Liver (tissue), 9 donors: ENCODE data around the gene KSR1. TPM values are rescaled to one million over a fixed set of nuclear protein-coding genes. Genes with fewer than 3 reads are reported as not detected.

Source experiments
- DNase-seq: peaks from one replicate; pipeline ENCODE4 v3.0.0-alpha.2; 2017; ENCODE audit warnings: low spot score
- H3K27ac ChIP-seq, 2 donors: one replicate each; pipeline ENCODE4 v1.7.0; 2013; ENCODE audit warnings: inconsistent platforms in 2 of 2, low read length in 2 of 2, control low read depth in 1 of 2, low read depth in 1 of 2, mild to moderate bottlenecking in 1 of 2
- H3K27me3 ChIP-seq, 4 donors: one replicate each; pipeline versions ENCODE4 v1.6.1 to v1.7.0; 2013; ENCODE audit warnings: low read length in 3 of 4, inconsistent platforms in 1 of 4, mild to moderate bottlenecking in 1 of 4, moderate library complexity in 1 of 4; ENCODE audit not compliant: control insufficient read depth in 4 of 4, insufficient read depth in 4 of 4
- H3K36me3 ChIP-seq, 4 donors: one replicate each; pipeline versions ENCODE4 v1.6.1 to v1.7.0; 2013; ENCODE audit warnings: low read length in 3 of 4, mild to moderate bottlenecking in 3 of 4, low read depth in 1 of 4, moderate library complexity in 1 of 4; ENCODE audit not compliant: control insufficient read depth in 4 of 4, insufficient read depth in 3 of 4
- H3K4me1 ChIP-seq, 4 donors: one replicate each; pipeline versions ENCODE4 v1.6.1 to v1.7.0; 2013; ENCODE audit warnings: low read length in 3 of 4, mild to moderate bottlenecking in 3 of 4, moderate library complexity in 1 of 4; ENCODE audit not compliant: control insufficient read depth in 4 of 4, insufficient read depth in 4 of 4
- H3K4me3 ChIP-seq, 3 donors: one replicate each; pipeline versions ENCODE4 v1.6.1 to v1.7.0; 2013; ENCODE audit warnings: low read length in 3 of 3, control low read depth in 1 of 3, low read depth in 1 of 3, mild to moderate bottlenecking in 1 of 3
- H3K9ac ChIP-seq, 2 donors: one replicate each; pipeline ENCODE4 v1.7.0; 2013; ENCODE audit warnings: low read length in 2 of 2, mild to moderate bottlenecking in 2 of 2, moderate library complexity in 2 of 2, control low read depth in 1 of 2, low read depth in 1 of 2
- H3K9me3 ChIP-seq, 4 donors: one replicate each; pipeline versions ENCODE4 v1.6.1 to v1.7.0; 2013; ENCODE audit warnings: low read length in 3 of 4; ENCODE audit not compliant: control insufficient read depth in 4 of 4
- EGR1 ChIP-seq, 2 donors: IDR thresholded peaks; 2 replicates each; pipeline ENCODE4 v1.6.1; 2016 to 2018; ENCODE audit warnings: antibody characterized with exemption in 2 of 2, low read depth in 2 of 2
- FOXA1 ChIP-seq: IDR thresholded peaks from 2 replicates; pipeline ENCODE4 v1.6.1; 2016; ENCODE audit warnings: antibody characterized with exemption
- FOXA2 ChIP-seq: IDR thresholded peaks from 2 replicates; pipeline ENCODE4 v1.6.1; 2016; ENCODE audit warnings: antibody characterized with exemption
- GABPA ChIP-seq, 2 donors: IDR thresholded peaks in 1 of 2; conservative IDR thresholded peaks in 1 of 2; 2 replicates each; pipeline ENCODE4 v1.6.1; 2016; ENCODE audit warnings: antibody characterized with exemption in 2 of 2, mild to moderate bottlenecking in 1 of 2, moderate library complexity in 1 of 2
- HNF4A ChIP-seq, 2 donors: conservative IDR thresholded peaks; 2 replicates each; pipeline ENCODE4 v1.6.1; 2016; ENCODE audit warnings: antibody characterized with exemption in 2 of 2, mild to moderate bottlenecking in 2 of 2
- HNF4G ChIP-seq: IDR thresholded peaks from 2 replicates; pipeline ENCODE4 v1.6.1; 2016; ENCODE audit warnings: antibody characterized with exemption
- JUND ChIP-seq, 2 donors: IDR thresholded peaks; 2 replicates each; pipeline ENCODE4 v1.6.1; 2016; ENCODE audit warnings: antibody characterized with exemption in 2 of 2
- NR2F2 ChIP-seq: IDR thresholded peaks from 2 replicates; pipeline ENCODE4 v1.6.1; 2016; ENCODE audit warnings: antibody characterized with exemption
- RAD21 ChIP-seq, 2 donors: IDR thresholded peaks; 2 replicates each; pipeline ENCODE4 v1.6.1; 2016; ENCODE audit warnings: antibody characterized with exemption in 2 of 2, mild to moderate bottlenecking in 2 of 2
- RXRA ChIP-seq, 2 donors: IDR thresholded peaks; 2 replicates each; pipeline ENCODE4 v1.6.1; 2017 to 2018; ENCODE audit warnings: antibody characterized with exemption in 2 of 2, mild to moderate bottlenecking in 1 of 2
- SP1 ChIP-seq: IDR thresholded peaks from 2 replicates; pipeline ENCODE4 v1.6.1; 2018; ENCODE audit warnings: antibody characterized with exemption, mild to moderate bottlenecking
- TAF1 ChIP-seq: conservative IDR thresholded peaks from 2 replicates; pipeline ENCODE4 v1.6.1; 2016; ENCODE audit warnings: antibody characterized with exemption, mild to moderate bottlenecking
- YY1 ChIP-seq: IDR thresholded peaks from 2 replicates; pipeline ENCODE4 v1.6.1; 2016; ENCODE audit warnings: antibody characterized with exemption, mild to moderate bottlenecking
- WGBS: extraction: QIAGEN DNeasy Blood & Tissue Kit; methylation state at CpG from one replicate; pipeline ENCODE4 v1.1.7; 2013; 5-methylcytosine and 5-hydroxymethylcytosine counted together
- polyA plus RNA-seq, 2 donors: library from polyadenylated mRNA; stranded (reverse) in 1 of 2; unstranded in 1 of 2; fragments of 200-250 nt in 1 of 2; fragments of >200 nt in 1 of 2; fragmentation: Nextera tagmentation in 1 of 2; extraction: Ambion mirVana in 1 of 2; gene quantifications; one replicate each; pipeline versions ENCODE4 v1.2.1 to v1.2.3, GENCODE V29; 2013 to 2015
- total RNA-seq, 2 donors: library from RNA; depleted of rRNA; stranded (reverse); fragments of >200 nt; gene quantifications; one replicate each; pipeline ENCODE4 v1.2.3, GENCODE V29; 2014
- TF ChIP-seq, protein P1 (sequence below): IDR thresholded peaks from 2 replicates; pipeline ENCODE4 v1.6.1; 2016; ENCODE audit warnings: antibody characterized with exemption
- TF ChIP-seq, protein P2 (sequence below): IDR thresholded peaks from 2 replicates; pipeline ENCODE4 v1.6.1; 2016; ENCODE audit warnings: antibody characterized with exemption
- TF ChIP-seq, protein P3 (sequence below): IDR thresholded peaks from 2 replicates; pipeline ENCODE4 v1.6.1; 2016; ENCODE audit warnings: antibody characterized with exemption
- TF ChIP-seq, protein P4 (sequence below): fragments of 150-350 bp; IDR thresholded peaks from 2 replicates; pipeline ENCODE4 v1.5.1; 2017; ENCODE audit warnings: improper control_type of control experiment, low read depth, low read length; ENCODE audit not compliant: missing input control
- TF ChIP-seq, protein P5 (sequence below): IDR thresholded peaks from 2 replicates; pipeline ENCODE4 v1.6.1; 2016; ENCODE audit warnings: antibody characterized with exemption, mild to moderate bottlenecking
- donor health status: healthy.
- donor health status: healthy.
- donor health status: healthy.
- donor health status: healthy.
- donor health status: healthy.

KSR1 gene
- total and polyA plus RNA-seq, 4 donors = 1.2 to 9.0 (median 4.1) TPM

DNA sequence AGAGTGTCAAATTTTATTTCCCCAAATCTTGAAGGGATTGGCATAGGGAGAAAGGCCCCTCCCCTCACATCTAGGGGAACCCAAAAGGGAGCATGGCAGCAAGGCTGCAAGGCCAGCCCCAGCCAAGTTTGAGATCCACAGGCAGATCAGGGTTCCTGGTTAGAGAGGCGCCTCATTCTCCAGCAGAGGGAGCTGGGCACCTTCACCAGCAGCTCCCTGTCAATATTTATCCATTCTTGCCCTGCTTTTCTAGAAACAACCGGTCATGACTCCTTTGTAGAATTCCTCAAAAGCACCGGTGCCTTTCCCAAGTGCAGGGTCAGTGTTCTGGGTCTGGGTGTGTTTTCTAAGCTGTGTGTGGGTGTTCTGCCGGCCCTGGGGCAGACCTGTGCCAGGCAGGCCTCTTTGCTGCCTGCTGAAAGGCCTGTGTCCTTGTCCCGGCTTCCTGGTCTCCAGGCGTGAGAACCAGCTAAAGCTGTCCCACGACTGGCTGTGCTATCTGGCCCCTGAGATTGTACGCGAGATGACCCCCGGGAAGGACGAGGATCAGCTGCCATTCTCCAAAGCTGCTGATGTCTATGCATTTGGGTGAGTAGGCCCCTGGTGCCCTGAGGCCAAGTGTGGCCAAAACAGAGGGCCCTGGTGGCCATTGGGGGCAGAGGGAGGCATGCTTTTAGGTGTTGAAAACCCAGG is 153.5 kb downstream of the KSR1 start:
- WGBS = 49% methylated on average over 11 of the region's 11 CpGs
- H3K9ac ChIP-seq = no peak overlapping the region
- H3K27ac ChIP-seq = no peak overlapping the region
- no peaks in the 10 kb centered on the region for H3K27me3 ChIP-seq
- TF ChIP-seq RAD21 (IDR thresholded peaks at IDR 0.05) = peak; percentile 83 to 88
- TF ChIP-seq, protein P1, sequence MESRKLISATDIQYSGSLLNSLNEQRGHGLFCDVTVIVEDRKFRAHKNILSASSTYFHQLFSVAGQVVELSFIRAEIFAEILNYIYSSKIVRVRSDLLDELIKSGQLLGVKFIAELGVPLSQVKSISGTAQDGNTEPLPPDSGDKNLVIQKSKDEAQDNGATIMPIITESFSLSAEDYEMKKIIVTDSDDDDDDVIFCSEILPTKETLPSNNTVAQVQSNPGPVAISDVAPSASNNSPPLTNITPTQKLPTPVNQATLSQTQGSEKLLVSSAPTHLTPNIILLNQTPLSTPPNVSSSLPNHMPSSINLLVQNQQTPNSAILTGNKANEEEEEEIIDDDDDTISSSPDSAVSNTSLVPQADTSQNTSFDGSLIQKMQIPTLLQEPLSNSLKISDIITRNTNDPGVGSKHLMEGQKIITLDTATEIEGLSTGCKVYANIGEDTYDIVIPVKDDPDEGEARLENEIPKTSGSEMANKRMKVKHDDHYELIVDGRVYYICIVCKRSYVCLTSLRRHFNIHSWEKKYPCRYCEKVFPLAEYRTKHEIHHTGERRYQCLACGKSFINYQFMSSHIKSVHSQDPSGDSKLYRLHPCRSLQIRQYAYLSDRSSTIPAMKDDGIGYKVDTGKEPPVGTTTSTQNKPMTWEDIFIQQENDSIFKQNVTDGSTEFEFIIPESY = no peak
- TF ChIP-seq FOXA2 = peak; percentile 54
- peak in 1 of 2 donors; percentile 39 for TF ChIP-seq HNF4A (conservative IDR thresholded peaks at IDR 0.05)
- no peak for TF ChIP-seq TAF1
- TF ChIP-seq, protein P2, sequence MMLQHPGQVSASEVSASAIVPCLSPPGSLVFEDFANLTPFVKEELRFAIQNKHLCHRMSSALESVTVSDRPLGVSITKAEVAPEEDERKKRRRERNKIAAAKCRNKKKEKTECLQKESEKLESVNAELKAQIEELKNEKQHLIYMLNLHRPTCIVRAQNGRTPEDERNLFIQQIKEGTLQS = no peak
- TF ChIP-seq RXRA (IDR thresholded peaks at IDR 0.05) = peak in 1 of 2 donors; percentile 70
- TF ChIP-seq HNF4G = no peak
- no peak for TF ChIP-seq SP1
- TF ChIP-seq YY1 = no peak
- no peak for TF ChIP-seq JUND (IDR thresholded peaks at IDR 0.05)
- peak; percentile 14 for TF ChIP-seq FOXA1
- TF ChIP-seq, protein P3, sequence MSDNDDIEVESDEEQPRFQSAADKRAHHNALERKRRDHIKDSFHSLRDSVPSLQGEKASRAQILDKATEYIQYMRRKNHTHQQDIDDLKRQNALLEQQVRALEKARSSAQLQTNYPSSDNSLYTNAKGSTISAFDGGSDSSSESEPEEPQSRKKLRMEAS = no peak
- TF ChIP-seq EGR1 (IDR thresholded peaks at IDR 0.05; ENCODE audit: low read depth in 2 of 2) = no peak
- no peak for TF ChIP-seq NR2F2
- no peak for TF ChIP-seq GABPA (IDR thresholded peaks at IDR 0.05 in 1 of 2, conservative IDR thresholded peaks at IDR 0.05 in 1 of 2)
- TF ChIP-seq, protein P4, sequence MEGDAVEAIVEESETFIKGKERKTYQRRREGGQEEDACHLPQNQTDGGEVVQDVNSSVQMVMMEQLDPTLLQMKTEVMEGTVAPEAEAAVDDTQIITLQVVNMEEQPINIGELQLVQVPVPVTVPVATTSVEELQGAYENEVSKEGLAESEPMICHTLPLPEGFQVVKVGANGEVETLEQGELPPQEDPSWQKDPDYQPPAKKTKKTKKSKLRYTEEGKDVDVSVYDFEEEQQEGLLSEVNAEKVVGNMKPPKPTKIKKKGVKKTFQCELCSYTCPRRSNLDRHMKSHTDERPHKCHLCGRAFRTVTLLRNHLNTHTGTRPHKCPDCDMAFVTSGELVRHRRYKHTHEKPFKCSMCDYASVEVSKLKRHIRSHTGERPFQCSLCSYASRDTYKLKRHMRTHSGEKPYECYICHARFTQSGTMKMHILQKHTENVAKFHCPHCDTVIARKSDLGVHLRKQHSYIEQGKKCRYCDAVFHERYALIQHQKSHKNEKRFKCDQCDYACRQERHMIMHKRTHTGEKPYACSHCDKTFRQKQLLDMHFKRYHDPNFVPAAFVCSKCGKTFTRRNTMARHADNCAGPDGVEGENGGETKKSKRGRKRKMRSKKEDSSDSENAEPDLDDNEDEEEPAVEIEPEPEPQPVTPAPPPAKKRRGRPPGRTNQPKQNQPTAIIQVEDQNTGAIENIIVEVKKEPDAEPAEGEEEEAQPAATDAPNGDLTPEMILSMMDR = peak; percentile 74
- TF ChIP-seq, protein P5, sequence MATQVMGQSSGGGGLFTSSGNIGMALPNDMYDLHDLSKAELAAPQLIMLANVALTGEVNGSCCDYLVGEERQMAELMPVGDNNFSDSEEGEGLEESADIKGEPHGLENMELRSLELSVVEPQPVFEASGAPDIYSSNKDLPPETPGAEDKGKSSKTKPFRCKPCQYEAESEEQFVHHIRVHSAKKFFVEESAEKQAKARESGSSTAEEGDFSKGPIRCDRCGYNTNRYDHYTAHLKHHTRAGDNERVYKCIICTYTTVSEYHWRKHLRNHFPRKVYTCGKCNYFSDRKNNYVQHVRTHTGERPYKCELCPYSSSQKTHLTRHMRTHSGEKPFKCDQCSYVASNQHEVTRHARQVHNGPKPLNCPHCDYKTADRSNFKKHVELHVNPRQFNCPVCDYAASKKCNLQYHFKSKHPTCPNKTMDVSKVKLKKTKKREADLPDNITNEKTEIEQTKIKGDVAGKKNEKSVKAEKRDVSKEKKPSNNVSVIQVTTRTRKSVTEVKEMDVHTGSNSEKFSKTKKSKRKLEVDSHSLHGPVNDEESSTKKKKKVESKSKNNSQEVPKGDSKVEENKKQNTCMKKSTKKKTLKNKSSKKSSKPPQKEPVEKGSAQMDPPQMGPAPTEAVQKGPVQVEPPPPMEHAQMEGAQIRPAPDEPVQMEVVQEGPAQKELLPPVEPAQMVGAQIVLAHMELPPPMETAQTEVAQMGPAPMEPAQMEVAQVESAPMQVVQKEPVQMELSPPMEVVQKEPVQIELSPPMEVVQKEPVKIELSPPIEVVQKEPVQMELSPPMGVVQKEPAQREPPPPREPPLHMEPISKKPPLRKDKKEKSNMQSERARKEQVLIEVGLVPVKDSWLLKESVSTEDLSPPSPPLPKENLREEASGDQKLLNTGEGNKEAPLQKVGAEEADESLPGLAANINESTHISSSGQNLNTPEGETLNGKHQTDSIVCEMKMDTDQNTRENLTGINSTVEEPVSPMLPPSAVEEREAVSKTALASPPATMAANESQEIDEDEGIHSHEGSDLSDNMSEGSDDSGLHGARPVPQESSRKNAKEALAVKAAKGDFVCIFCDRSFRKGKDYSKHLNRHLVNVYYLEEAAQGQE = no peak
- peak; percentile 60 for DNase-seq
- no peaks in the 10 kb centered on the region for H3K9me3 ChIP-seq
- H3K4me3 ChIP-seq = no peak overlapping the region
- H3K4me1 ChIP-seq = peaks cover 0 to 3% (median 0%) of the 10 kb centered on the region in 4 donors
- peaks cover 0 to 48% (median 12%) of the 10 kb centered on the region in 4 donors for H3K36me3 ChIP-seq
